HepG2 (cell line): Measurements from ENCODE around the gene ORMDL2. TPM values are rescaled to one million over a fixed set of nuclear protein-coding genes. Genes with fewer than 3 reads are reported as not detected.
A peak's percentile ranks its signal among the peaks of the same experiment; 100 is the strongest.

Source experiments
- ATAC-seq: fragments of 200-7000 bp; cut with Tn5 transposase; 3 replicates; pipeline ENCODE4 v1.9.1; 2020; ENCODE audit warnings: mild to moderate bottlenecking, moderate library complexity
- BruUV-seq: library from RNA; stranded (reverse); fragments of 400-500 nt; replicated peaks from 2 replicates; lab custom pipeline; 2021; lab: Mats Ljungman, UMichigan
- CTCF ChIA-PET: fragments of 300-600 bp; formaldehyde crosslinking; extraction: SDS; loops from one replicate; lab custom pipeline; 2021; ENCODE audit warnings: low total read pairs, inconsistent platforms, low intra/inter-chr PET ratio; lab: Yijun Ruan, JAX
- POLR2A ChIA-PET: fragments of 350-600 bp; sonication (Branson Sonifier 250); formaldehyde crosslinking; loops from one replicate; lab custom pipeline; 2020; ENCODE audit warnings: antibody characterized with exemption, inconsistent platforms; lab: Yijun Ruan, JAX
- DNase-seq: peaks from one replicate; pipeline ENCODE4 v3.0.0-alpha.2; 2015; ENCODE audit warnings: low spot score
- FAIRE-seq: peaks from 3 replicates; lab custom pipeline; 2011; peaks lifted over from hg19 to GRCh38; lab: Jason Lieb, UNC
- H2AFZ ChIP-seq: one replicate; pipeline ENCODE4 v1.6.1; 2011; ENCODE audit warnings: low read length, inconsistent platforms
- H3K27ac ChIP-seq: fragments of 300-600 bp; 3 replicates; pipeline ENCODE4 v1.8.0; 2011; ENCODE audit warnings: mixed run types, mild to moderate bottlenecking, mixed read lengths, low read length, inconsistent platforms; ENCODE audit not compliant: insufficient read depth; ENCODE audit errors: extremely low read length
- H3K27me3 ChIP-seq, 2 experiments: fragments of 200-600 bp in 1 of 2; 2 replicates in 1 of 2; 3 replicates in 1 of 2; pipeline versions ENCODE4 v1.6.0 to v1.8.0; 2011; ENCODE audit warnings: low read length in 2 of 2, mild to moderate bottlenecking in 2 of 2, moderate library complexity in 2 of 2, inconsistent platforms in 1 of 2; ENCODE audit not compliant: insufficient read depth in 2 of 2, control insufficient read depth in 1 of 2
- H3K36me3 ChIP-seq, 2 experiments: fragments of 200-600 bp in 1 of 2; replicated peaks in 1 of 2; 2 replicates in 1 of 2; 3 replicates in 1 of 2; pipeline versions ENCODE4 v1.5.1 to v1.8.0; 2011; ENCODE audit warnings: low read length in 2 of 2, inconsistent platforms in 1 of 2; ENCODE audit not compliant: insufficient read depth in 2 of 2, control insufficient read depth in 1 of 2
- H3K4me1 ChIP-seq: 2 replicates; pipeline ENCODE4 v1.5.1; 2012; ENCODE audit warnings: low read length, inconsistent platforms; ENCODE audit not compliant: insufficient read depth
- H3K4me2 ChIP-seq: 2 replicates; pipeline ENCODE4 v1.6.0; 2011; ENCODE audit warnings: low read depth, low read length, inconsistent platforms
- H3K4me3 ChIP-seq, 3 experiments: fragments of 200-600 bp in 1 of 3; sonication (generic), shearing (Covaris generic) in 1 of 3; replicated peaks in 1 of 3; 2 replicates each; pipeline ENCODE4 v1.5.1; 2011 to 2016; ENCODE audit warnings: low read length in 3 of 3, inconsistent platforms in 2 of 3, low read depth in 2 of 3, mild to moderate bottlenecking in 2 of 3, control low read depth in 1 of 3, mixed read lengths in 1 of 3; ENCODE audit not compliant: insufficient read depth in 1 of 3
- H3K79me2 ChIP-seq: one replicate; pipeline ENCODE4 v1.6.1; 2011; ENCODE audit warnings: low read length, inconsistent platforms; ENCODE audit not compliant: insufficient read depth
- H3K9ac ChIP-seq: 2 replicates; pipeline ENCODE4 v1.6.0; 2011; ENCODE audit warnings: mild to moderate bottlenecking, low read depth, low read length, inconsistent platforms; ENCODE audit not compliant: insufficient read depth
- H3K9me3 ChIP-seq: 2 replicates; pipeline ENCODE4 v1.5.1; 2012; ENCODE audit warnings: mild to moderate bottlenecking, low read length
- H4K20me1 ChIP-seq: 2 replicates; pipeline ENCODE4 v1.6.0; 2011; ENCODE audit warnings: inconsistent platforms, mild to moderate bottlenecking, low read length, moderate library complexity; ENCODE audit not compliant: insufficient read depth
- ATF1 ChIP-seq: IDR thresholded peaks from 2 replicates; pipeline ENCODE4 v1.6.1; 2016; ENCODE audit warnings: mild to moderate bottlenecking, control low read depth
- MAFK ChIP-seq, 2 experiments: IDR thresholded peaks in 1 of 2; conservative IDR thresholded peaks in 1 of 2; 2 replicates each; pipeline ENCODE4 v1.6.1; 2011; ENCODE audit warnings: improper control_type of control experiment in 2 of 2, low read length in 2 of 2
- MEF2D ChIP-seq: sonication (generic); formaldehyde crosslinking; IDR thresholded peaks from 2 replicates; pipeline ENCODE4 v1.5.1; 2020; ENCODE audit warnings: mild to moderate bottlenecking, missing genetic modification reagents
- PAF1 ChIP-seq: IDR thresholded peaks from 2 replicates; pipeline ENCODE4 v1.6.1; 2016; ENCODE audit warnings: missing genetic modification reagents, missing compliant biosample characterization
- ZKSCAN1 ChIP-seq: fragments of 150-350 bp; IDR thresholded peaks from 2 replicates; pipeline ENCODE4 v1.6.1; 2014; ENCODE audit warnings: low read length
- ZNF225 ChIP-seq: sonication (generic); formaldehyde crosslinking; IDR thresholded peaks from 2 replicates; pipeline ENCODE4 v1.4.0; 2020; ENCODE audit warnings: mild to moderate bottlenecking, missing genetic modification reagents
- ZNF431 ChIP-seq: sonication (generic); formaldehyde crosslinking; IDR thresholded peaks from 2 replicates; pipeline ENCODE4 v1.9.0; 2022; ENCODE audit warnings: missing genetic modification reagents, low read depth, mild to moderate bottlenecking, borderline replicate concordance
- ZNF556 ChIP-seq: sonication (generic); formaldehyde crosslinking; IDR thresholded peaks from 2 replicates; pipeline ENCODE4 v1.4.0; 2020; ENCODE audit warnings: mild to moderate bottlenecking, missing genetic modification reagents, borderline replicate concordance
- WGBS: methylation state at CpG from one replicate; pipeline ENCODE4 v1.1.6; 2017; ENCODE audit warnings: low lambda C conversion rate; 5-methylcytosine and 5-hydroxymethylcytosine counted together
- in situ Hi-C: cut with HindIII; loops from 2 replicates; pipeline ENCODE4 v1.10.0; 2017; ENCODE audit warnings: low pct_unique_long_range_greater_than_20kb; ENCODE audit not compliant: extremely low pct_ligation_motif_present
- intact Hi-C: fragments of 100-400 bp; cut with micrococcal nuclease; formaldehyde crosslinking; loops from one replicate; pipeline ENCODE4 v1.10.0; 2022; ENCODE audit not compliant: unreplicated experiment
- polyA plus RNA-seq, 8 experiments: library from polyadenylated mRNA; depleted of rRNA in 3 of 8; stranded (reverse) in 7 of 8; unstranded in 1 of 8; fragments of >200 nt; fragmentation: Illumina TruSeq in 4 of 8; extraction: Trizol in 4 of 8; gene quantifications; 2 replicates each; pipeline versions ENCODE4 v1.2.1 to v1.2.3, GENCODE V29; 2011 to 2016; ENCODE audit warnings: low read depth in 4 of 8, missing spikeins in 1 of 8, mixed read lengths in 1 of 8; ENCODE audit not compliant: insufficient read depth in 1 of 8
- total RNA-seq, 5 experiments: library from RNA; depleted of rRNA; stranded (reverse); fragments of >200 nt; fragmentation: Illumina TruSeq; extraction: Trizol; gene quantifications; 2 replicates each; pipeline ENCODE4 v1.2.3, GENCODE V29; 2016; ENCODE audit warnings: low read depth in 1 of 5
- TF ChIP-seq, protein P1 (sequence below): sonication (generic); formaldehyde crosslinking; IDR thresholded peaks from 2 replicates; pipeline ENCODE4 v1.9.0; 2022; ENCODE audit warnings: low read depth, missing genetic modification reagents
- TF ChIP-seq, protein P2 (sequence below): sonication (generic); formaldehyde crosslinking; IDR thresholded peaks from 2 replicates; pipeline ENCODE4 v1.8.1; 2023; ENCODE audit warnings: mild to moderate bottlenecking, missing genetic modification reagents
- TF ChIP-seq, protein P3 (sequence below): sonication (generic); formaldehyde crosslinking; IDR thresholded peaks from 2 replicates; pipeline ENCODE4 v1.5.0; 2020; ENCODE audit warnings: mild to moderate bottlenecking, missing genetic modification reagents, moderate library complexity
- TF ChIP-seq, protein P4 (sequence below): sonication (generic); formaldehyde crosslinking; IDR thresholded peaks from 2 replicates; pipeline ENCODE4 v1.5.0; 2020; ENCODE audit warnings: mild to moderate bottlenecking, missing genetic modification reagents

ORMDL2 gene
- total and polyA plus RNA-seq, 2 of the 13 experiments (the other 11 are each of a cell fraction or from before 2014, with no cell fraction given): 24.0 to 28.6 TPM

DNA sequence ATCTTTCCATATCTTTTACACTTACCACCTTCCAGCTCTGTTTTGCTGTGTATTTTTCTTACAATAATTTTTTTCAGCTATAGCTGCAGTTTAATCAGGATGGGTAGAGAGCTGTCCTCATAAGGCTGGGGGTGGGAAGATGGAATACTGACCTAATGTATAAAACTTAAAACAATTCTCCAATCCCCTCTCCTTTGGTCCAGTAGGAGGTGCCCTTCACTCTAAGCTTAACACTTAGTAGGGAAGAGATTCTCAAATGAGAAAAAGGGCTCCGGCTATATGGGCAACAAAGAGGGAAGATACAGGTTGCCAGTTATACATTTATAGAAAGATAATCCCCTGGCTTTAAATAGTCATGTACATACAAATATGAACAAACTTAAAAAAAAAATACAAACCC lies 2.8 kb downstream of the ORMDL2 start:
- no peak overlapping the region for H3K4me3 ChIP-seq
- FAIRE-seq: no peak
- intact Hi-C loops (no loop called here), in situ Hi-C loops (no loop called here)
- peaks cover 36% of the 10 kb centered on the region for H3K79me2 ChIP-seq
- no peaks in the 10 kb centered on the region; a peak in 1 of 5 replicates for H3K27me3 ChIP-seq
- TF ChIP-seq, protein P1, sequence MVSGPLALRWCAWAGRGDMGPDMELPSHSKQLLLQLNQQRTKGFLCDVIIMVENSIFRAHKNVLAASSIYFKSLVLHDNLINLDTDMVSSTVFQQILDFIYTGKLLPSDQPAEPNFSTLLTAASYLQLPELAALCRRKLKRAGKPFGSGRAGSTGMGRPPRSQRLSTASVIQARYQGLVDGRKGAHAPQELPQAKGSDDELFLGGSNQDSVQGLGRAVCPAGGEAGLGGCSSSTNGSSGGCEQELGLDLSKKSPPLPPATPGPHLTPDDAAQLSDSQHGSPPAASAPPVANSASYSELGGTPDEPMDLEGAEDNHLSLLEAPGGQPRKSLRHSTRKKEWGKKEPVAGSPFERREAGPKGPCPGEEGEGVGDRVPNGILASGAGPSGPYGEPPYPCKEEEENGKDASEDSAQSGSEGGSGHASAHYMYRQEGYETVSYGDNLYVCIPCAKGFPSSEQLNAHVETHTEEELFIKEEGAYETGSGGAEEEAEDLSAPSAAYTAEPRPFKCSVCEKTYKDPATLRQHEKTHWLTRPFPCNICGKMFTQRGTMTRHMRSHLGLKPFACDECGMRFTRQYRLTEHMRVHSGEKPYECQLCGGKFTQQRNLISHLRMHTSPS (CRISPR knock-in tag): no peak
- TF ChIP-seq ZNF431 (CRISPR knock-in tag) (no peak), ZNF225 (CRISPR knock-in tag) (no peak), MEF2D (CRISPR knock-in tag) (no peak), ATF1 (CRISPR knock-in tag) (no peak), MAFK (conservative IDR thresholded peaks at IDR 0.05 in 1 of 2, IDR thresholded peaks at IDR 0.05 in 1 of 2; ENCODE audit: low read length in 2 of 2) (no peak), PAF1 (CRISPR knock-in tag) (no peak), ZNF556 (CRISPR knock-in tag) (no peak), ZKSCAN1 (peak; percentile 79)
- TF ChIP-seq, protein P2, sequence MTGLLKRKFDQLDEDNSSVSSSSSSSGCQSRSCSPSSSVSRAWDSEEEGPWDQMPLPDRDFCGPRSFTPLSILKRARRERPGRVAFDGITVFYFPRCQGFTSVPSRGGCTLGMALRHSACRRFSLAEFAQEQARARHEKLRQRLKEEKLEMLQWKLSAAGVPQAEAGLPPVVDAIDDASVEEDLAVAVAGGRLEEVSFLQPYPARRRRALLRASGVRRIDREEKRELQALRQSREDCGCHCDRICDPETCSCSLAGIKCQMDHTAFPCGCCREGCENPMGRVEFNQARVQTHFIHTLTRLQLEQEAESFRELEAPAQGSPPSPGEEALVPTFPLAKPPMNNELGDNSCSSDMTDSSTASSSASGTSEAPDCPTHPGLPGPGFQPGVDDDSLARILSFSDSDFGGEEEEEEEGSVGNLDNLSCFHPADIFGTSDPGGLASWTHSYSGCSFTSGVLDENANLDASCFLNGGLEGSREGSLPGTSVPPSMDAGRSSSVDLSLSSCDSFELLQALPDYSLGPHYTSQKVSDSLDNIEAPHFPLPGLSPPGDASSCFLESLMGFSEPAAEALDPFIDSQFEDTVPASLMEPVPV: no peak
- TF ChIP-seq, protein P3, sequence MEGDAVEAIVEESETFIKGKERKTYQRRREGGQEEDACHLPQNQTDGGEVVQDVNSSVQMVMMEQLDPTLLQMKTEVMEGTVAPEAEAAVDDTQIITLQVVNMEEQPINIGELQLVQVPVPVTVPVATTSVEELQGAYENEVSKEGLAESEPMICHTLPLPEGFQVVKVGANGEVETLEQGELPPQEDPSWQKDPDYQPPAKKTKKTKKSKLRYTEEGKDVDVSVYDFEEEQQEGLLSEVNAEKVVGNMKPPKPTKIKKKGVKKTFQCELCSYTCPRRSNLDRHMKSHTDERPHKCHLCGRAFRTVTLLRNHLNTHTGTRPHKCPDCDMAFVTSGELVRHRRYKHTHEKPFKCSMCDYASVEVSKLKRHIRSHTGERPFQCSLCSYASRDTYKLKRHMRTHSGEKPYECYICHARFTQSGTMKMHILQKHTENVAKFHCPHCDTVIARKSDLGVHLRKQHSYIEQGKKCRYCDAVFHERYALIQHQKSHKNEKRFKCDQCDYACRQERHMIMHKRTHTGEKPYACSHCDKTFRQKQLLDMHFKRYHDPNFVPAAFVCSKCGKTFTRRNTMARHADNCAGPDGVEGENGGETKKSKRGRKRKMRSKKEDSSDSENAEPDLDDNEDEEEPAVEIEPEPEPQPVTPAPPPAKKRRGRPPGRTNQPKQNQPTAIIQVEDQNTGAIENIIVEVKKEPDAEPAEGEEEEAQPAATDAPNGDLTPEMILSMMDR (CRISPR knock-in tag): 0 out of 2 replicates have a peak, but pooled peaks have one; percentile 8
- TF ChIP-seq, protein P4, sequence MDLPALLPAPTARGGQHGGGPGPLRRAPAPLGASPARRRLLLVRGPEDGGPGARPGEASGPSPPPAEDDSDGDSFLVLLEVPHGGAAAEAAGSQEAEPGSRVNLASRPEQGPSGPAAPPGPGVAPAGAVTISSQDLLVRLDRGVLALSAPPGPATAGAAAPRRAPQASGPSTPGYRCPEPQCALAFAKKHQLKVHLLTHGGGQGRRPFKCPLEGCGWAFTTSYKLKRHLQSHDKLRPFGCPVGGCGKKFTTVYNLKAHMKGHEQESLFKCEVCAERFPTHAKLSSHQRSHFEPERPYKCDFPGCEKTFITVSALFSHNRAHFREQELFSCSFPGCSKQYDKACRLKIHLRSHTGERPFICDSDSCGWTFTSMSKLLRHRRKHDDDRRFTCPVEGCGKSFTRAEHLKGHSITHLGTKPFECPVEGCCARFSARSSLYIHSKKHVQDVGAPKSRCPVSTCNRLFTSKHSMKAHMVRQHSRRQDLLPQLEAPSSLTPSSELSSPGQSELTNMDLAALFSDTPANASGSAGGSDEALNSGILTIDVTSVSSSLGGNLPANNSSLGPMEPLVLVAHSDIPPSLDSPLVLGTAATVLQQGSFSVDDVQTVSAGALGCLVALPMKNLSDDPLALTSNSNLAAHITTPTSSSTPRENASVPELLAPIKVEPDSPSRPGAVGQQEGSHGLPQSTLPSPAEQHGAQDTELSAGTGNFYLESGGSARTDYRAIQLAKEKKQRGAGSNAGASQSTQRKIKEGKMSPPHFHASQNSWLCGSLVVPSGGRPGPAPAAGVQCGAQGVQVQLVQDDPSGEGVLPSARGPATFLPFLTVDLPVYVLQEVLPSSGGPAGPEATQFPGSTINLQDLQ (CRISPR knock-in tag): no peak
- peaks cover 12 to 22% of the 10 kb centered on the region in 2 experiments for H3K36me3 ChIP-seq
- CTCF ChIA-PET: no interaction called here
- no peak overlapping the region for H2AFZ ChIP-seq
- no peak overlapping the region for H3K4me2 ChIP-seq
- H3K9ac ChIP-seq: no peak overlapping the region
- H3K9me3 ChIP-seq: no peaks in the 10 kb centered on the region
- 96% methylated on average over 1 of the region's 1 CpG for WGBS
- POLR2A ChIA-PET: interaction anchor here (6.2 kb wide), 1 partner anchor 9 kb away, joined by 206 read pairs; the partner anchor contains the start of gene DNAJC14
- BruUV-seq: TSS peak; percentile 20
- peaks cover 6% of the 10 kb centered on the region; the same call in 1 of the 2 replicates for H4K20me1 ChIP-seq
- DNase-seq: peak; percentile 22
- ATAC-seq: no peak
- no peak overlapping the region for H3K27ac ChIP-seq
- H3K4me1 ChIP-seq: peaks cover 59% of the 10 kb centered on the region
